SK-N-SH treated with all-trans-retinoic acid at 6 μM for 48 hours (cell line): Measurements from ENCODE around the gene PIK3C2B.

Source experiments
- ESRRG ChIP-seq: fragments of 250-450 bp; sonication (Bioruptor Pico); IDR thresholded peaks from 2 replicates; pipeline ENCODE4 v1.6.1; 2021; ENCODE audit warnings: mild to moderate bottlenecking
- TF ChIP-seq, protein P1 (sequence below): fragments of 250-450 bp; sonication (Bioruptor Pico); IDR thresholded peaks from 2 replicates; pipeline ENCODE4 v1.8.0; 2020; ENCODE audit warnings: mild to moderate bottlenecking, moderate library complexity, borderline replicate concordance
- TF ChIP-seq, protein P2 (sequence below): fragments of 250-450 bp; sonication (Bioruptor Pico); IDR thresholded peaks from 2 replicates; pipeline ENCODE4 v1.5.1; 2020; ENCODE audit warnings: low read depth, mild to moderate bottlenecking, moderate library complexity

DNA sequence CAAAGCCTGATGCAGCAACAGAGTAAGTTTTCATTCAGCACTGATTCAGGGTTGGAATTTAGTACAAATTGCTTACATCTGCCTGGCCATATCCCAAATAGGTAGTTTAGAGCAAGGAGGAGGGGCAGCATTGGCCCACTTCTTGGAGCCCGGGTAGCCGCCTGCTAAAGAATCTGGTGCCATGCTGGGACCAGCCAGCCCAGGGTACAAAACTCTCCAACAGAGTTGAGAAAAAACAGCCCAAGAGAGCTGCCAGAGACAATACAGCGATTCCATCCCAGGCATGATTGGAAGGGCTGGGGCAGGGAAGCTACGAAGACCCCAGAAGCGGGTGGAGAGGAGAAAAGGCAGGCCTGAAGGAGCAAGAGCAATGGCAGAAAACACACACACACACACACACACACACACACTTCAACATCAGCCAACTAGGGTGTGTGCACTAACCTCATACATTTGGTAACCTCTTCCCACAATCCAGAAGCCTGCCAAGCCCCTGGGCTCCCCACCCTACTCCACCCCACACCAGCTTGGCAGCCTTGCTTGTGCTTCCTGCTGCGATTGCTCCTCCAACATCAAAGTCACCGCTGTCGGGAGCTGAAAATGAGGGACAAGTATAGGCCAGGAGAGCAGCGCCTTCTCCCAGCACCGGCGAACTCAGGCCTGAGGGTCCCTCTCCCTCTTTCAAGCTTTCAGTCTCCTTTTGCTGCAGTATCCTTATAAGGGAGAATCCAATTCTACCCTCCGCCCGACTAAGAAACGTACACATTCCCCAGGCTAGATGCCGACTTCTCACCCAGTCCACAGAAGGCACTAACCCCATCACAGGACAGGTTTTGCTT is 1.2 kb downstream of the PIK3C2B start:
- TF ChIP-seq, protein P1, sequence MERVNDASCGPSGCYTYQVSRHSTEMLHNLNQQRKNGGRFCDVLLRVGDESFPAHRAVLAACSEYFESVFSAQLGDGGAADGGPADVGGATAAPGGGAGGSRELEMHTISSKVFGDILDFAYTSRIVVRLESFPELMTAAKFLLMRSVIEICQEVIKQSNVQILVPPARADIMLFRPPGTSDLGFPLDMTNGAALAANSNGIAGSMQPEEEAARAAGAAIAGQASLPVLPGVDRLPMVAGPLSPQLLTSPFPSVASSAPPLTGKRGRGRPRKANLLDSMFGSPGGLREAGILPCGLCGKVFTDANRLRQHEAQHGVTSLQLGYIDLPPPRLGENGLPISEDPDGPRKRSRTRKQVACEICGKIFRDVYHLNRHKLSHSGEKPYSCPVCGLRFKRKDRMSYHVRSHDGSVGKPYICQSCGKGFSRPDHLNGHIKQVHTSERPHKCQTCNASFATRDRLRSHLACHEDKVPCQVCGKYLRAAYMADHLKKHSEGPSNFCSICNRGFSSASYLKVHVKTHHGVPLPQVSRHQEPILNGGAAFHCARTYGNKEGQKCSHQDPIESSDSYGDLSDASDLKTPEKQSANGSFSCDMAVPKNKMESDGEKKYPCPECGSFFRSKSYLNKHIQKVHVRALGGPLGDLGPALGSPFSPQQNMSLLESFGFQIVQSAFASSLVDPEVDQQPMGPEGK (CRISPR knock-in tag) = no peak
- TF ChIP-seq, protein P2, sequence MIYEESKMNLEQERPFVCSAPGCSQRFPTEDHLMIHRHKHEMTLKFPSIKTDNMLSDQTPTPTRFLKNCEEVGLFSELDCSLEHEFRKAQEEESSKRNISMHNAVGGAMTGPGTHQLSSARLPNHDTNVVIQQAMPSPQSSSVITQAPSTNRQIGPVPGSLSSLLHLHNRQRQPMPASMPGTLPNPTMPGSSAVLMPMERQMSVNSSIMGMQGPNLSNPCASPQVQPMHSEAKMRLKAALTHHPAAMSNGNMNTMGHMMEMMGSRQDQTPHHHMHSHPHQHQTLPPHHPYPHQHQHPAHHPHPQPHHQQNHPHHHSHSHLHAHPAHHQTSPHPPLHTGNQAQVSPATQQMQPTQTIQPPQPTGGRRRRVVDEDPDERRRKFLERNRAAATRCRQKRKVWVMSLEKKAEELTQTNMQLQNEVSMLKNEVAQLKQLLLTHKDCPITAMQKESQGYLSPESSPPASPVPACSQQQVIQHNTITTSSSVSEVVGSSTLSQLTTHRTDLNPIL (CRISPR knock-in tag) = no peak
- no peak for TF ChIP-seq ESRRG (CRISPR knock-in tag)
